Measurements from ENCODE around the gene CKLF.
A peak's percentile ranks its signal among the peaks of the same experiment; 100 is the strongest.
"Not testable (repeated sequence)": the region's sequence is repeated elsewhere in the genome, so short reads cannot be mapped to it uniquely, and the experiment has no call there.

CKLF gene

DNA sequence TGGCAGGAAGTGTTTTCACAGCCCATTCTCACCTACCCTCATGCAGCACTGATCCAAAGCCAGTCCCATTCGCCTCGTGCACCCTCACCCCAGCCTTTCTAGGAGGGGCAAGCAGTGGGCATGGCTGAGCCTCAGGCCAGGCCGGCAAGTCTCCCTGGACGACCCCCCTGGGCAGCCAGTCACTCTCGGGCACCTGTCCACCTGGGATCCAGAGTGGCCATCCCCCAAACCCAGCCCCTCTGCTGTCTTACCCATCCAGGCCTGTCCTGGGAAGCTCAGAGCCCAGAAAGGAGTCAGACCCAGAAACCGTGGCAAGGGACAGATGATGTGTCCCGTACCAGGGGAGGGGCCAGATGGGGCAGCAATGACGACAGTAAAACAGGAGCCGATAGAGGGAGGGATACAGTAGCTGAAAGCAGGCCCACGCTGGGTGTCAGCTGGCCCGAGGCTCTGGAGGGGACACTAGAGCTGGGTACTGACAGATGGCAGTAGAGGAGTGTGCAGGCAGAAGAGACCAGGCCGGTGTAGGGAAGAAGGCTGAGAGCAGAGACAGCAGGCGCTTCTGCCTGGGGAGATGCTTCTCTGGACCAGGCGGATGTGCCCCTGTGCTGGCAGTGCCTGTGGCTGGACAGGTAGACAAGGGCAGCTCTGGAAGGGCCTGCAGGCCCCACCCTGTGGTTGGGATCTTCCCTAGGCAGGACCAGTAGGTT, 57.9 kb downstream of the CKLF start:
- no peak for DNase-seq (ENCODE audit: low read depth, low spot score)
- TF ChIP-seq, protein P1, sequence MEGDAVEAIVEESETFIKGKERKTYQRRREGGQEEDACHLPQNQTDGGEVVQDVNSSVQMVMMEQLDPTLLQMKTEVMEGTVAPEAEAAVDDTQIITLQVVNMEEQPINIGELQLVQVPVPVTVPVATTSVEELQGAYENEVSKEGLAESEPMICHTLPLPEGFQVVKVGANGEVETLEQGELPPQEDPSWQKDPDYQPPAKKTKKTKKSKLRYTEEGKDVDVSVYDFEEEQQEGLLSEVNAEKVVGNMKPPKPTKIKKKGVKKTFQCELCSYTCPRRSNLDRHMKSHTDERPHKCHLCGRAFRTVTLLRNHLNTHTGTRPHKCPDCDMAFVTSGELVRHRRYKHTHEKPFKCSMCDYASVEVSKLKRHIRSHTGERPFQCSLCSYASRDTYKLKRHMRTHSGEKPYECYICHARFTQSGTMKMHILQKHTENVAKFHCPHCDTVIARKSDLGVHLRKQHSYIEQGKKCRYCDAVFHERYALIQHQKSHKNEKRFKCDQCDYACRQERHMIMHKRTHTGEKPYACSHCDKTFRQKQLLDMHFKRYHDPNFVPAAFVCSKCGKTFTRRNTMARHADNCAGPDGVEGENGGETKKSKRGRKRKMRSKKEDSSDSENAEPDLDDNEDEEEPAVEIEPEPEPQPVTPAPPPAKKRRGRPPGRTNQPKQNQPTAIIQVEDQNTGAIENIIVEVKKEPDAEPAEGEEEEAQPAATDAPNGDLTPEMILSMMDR (IDR thresholded peaks at IDR 0.05; ENCODE audit: low read depth, low read length): no peak
- in situ Hi-C loops (cut with HindIII; ENCODE audit: low sequenced_read_pairs): no loop called here
- no peak overlapping the region for H3K4me3 ChIP-seq (ENCODE audit: low read depth, low read length)

DNA sequence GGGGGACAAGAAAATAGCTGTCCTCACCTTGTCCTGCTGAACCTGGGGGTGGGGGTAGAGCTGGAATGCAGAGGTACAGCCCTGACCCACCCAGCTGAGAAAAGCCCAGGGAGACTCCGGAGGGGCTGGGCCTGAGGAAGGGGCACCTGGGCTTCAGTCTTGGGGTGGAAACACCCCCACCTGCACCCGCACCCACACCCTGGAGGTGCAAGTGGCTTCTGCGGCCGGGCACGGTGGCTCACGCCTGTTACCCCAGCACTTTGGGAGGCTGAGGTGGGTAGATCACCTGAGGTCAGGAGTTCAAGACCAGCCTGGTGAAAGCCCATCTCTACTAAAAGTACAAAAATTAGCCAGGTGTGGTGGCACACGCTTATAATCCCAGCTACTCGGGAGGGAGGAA, 59.5 kb downstream of the CKLF start:
- H3K4me3 ChIP-seq (ENCODE audit: low read depth, low read length); DNase-seq (ENCODE audit: low read depth, low spot score); in situ Hi-C loops (cut with HindIII; ENCODE audit: low sequenced_read_pairs): not testable (repeated sequence)

DNA sequence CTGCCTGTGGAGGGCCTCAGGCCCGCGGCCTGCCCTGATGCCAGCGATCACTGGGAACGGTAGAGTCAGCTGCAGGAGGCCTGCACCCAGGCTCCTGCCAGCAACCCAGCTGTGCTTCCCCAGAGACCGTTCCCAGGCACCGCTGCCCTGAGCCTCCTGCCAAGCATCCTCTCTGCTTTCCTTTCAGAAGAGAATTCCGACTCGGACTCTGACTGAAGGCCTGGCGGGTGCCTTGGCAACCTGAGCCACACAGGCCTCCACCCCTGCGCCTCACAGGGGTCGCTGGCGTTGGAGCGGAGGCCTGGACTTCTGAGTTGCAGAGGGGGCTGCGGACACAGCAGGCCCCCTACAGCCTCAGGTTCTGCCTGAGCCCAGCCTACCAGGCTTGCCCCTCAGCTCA, 60.0 kb downstream of the CKLF start:
- TF ChIP-seq, protein P1 (IDR thresholded peaks at IDR 0.05; ENCODE audit: low read depth, low read length): no peak
- DNase-seq (ENCODE audit: low read depth, low spot score): peak; percentile 53
- in situ Hi-C loops (cut with HindIII; ENCODE audit: low sequenced_read_pairs): no loop called here
- no peak overlapping the region for H3K4me3 ChIP-seq (ENCODE audit: low read depth, low read length)

DNA sequence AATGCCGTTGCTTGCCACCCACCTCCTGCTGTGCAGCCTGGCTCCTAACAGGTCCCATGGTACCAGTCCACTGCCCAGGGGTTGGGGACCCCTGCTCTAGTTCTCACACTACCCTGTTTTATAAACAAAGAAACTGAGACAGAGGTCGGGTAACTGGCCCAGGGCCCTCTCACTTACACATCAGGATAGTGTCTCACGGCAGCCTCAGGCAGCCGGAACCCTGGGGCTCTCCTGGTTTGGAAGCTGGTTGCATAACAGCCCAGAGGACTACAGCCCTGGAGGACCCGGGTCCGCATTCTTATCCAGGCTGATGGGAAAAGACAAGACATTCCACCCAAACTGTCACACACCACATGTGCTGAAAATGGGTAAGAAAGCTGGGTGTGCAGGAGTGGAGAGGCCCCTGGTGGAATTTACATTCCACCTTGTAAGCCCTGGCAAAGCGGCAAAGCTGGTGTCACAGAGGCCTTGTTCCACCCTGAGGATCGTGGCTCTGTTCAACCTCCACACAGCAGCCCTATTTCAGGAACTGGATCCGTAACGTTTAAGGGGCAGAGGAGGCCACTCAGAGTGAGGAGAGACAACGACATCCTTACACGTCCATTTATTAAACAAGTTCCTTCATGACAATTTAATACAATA, 61.9 kb downstream of the CKLF start:
- no peak overlapping the region for H3K4me3 ChIP-seq (ENCODE audit: low read depth, low read length)
- no peak for DNase-seq (ENCODE audit: low read depth, low spot score)
- in situ Hi-C loops (cut with HindIII; ENCODE audit: low sequenced_read_pairs): no loop called here
- TF ChIP-seq, protein P1 (IDR thresholded peaks at IDR 0.05; ENCODE audit: low read depth, low read length): no peak

All from astrocyte of the spinal cord (primary cell).